Measurements from ENCODE around the gene MYRIP.
"Not testable (repeated sequence)": the region's sequence is repeated elsewhere in the genome, so short reads cannot be mapped to it uniquely, and the experiment has no call there.

Gene MYRIP

DNA sequence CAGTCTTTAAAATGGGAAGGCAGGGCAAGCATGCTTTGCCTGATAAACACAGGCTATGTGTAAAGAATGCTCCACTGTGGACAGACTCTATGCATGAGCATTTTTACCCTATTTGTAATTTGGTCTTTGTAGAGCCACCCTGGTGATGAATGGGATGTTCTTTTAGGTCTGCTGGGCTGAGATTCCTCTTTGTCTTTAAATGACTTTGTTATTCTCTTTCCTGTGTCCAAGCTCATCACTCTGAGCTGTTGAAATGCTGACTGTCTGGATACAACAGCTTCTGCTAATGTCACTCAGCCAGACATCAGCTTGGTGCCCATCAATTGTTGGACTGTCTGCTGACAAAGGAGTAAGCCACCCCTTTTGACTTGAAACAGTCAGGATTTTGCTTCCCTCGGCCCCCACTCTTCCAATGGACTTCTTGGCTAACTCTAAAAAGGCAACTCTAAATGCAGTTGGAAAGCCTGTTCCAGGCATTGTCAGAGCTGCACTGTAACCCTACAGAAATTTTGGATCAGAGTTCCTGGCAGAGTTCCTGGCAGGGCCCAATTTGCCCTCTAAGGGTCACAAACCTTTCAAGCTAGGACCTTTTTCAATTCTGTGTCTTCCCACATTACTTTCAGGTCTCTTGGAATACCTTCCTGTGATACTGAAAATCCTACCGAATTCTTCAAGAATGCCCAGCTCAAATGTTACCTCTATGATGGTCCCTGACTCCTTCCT lies 459.6 kb downstream of the MYRIP start:
- TF ChIP-seq, protein P1, sequence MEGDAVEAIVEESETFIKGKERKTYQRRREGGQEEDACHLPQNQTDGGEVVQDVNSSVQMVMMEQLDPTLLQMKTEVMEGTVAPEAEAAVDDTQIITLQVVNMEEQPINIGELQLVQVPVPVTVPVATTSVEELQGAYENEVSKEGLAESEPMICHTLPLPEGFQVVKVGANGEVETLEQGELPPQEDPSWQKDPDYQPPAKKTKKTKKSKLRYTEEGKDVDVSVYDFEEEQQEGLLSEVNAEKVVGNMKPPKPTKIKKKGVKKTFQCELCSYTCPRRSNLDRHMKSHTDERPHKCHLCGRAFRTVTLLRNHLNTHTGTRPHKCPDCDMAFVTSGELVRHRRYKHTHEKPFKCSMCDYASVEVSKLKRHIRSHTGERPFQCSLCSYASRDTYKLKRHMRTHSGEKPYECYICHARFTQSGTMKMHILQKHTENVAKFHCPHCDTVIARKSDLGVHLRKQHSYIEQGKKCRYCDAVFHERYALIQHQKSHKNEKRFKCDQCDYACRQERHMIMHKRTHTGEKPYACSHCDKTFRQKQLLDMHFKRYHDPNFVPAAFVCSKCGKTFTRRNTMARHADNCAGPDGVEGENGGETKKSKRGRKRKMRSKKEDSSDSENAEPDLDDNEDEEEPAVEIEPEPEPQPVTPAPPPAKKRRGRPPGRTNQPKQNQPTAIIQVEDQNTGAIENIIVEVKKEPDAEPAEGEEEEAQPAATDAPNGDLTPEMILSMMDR (IDR thresholded peaks at IDR 0.05; ENCODE audit: low read depth, low read length, missing control alignments): no peak
- in situ Hi-C loops (cut with HindIII; ENCODE audit: low pct_ligation_motif_present, low sequenced_read_pairs): no loop called here

DNA sequence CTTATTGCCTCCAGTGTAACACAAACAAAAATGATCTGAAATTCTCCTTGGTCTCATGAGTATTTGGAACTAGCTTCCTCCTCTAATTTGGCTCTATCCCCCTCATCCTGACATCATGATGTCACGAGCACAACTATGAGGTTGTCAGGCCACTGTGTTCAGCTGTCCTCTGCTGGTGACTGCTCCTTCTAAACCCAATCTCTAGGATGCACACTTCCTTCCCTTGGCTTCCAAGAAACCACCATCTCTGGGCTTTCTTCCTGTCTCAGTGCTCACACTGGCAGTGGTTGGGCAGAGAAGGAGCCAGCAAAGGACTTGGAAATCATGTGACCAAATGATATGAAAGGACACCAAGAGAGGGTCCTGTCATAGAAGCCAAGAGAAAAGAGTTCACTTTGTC lies 469.4 kb downstream of the MYRIP start:
- no peak for DNase-seq
- TF ChIP-seq, protein P1 (IDR thresholded peaks at IDR 0.05; ENCODE audit: low read depth, low read length, missing control alignments): no peak
- in situ Hi-C loops (cut with HindIII; ENCODE audit: low pct_ligation_motif_present, low sequenced_read_pairs): no loop called here
- Histone ChIP-seq H3K4me3 (ENCODE audit: low read depth, low read length) (no peak overlapping the region), H3K36me3 (replicated peaks) (no peaks in the 10 kb centered on the region), H3K27ac (no peak overlapping the region), H3K27me3 (replicated peaks) (no peaks in the 10 kb centered on the region)

More for the DNA sequence above, 459.6 kb downstream of the MYRIP start:
- H3K36me3 ChIP-seq (replicated peaks): no peaks in the 10 kb centered on the region
- no peak overlapping the region for H3K4me3 ChIP-seq (ENCODE audit: low read depth, low read length)
- no peak for DNase-seq
- no peaks in the 10 kb centered on the region for H3K27me3 ChIP-seq (replicated peaks)
- H3K27ac ChIP-seq: no peak overlapping the region

DNA sequence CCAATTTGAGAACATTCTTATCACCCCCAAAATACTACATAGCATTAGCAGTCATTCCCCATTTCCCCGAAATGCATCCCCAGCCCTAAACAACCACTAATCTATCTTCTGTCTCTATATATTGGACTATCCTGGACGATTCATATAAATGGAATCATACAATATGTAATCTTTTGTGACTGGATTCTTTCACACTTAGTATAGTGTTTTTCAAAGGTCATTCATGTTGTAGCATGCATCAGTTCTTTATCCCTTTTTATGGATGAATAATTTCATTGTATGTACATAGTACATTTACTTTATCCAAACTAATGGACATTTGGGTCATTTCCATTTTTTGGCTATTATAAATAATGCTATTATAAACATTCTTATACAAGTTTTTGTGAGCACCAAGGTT lies 472.6 kb downstream of the MYRIP start:
- TF ChIP-seq, protein P1 (IDR thresholded peaks at IDR 0.05; ENCODE audit: low read depth, low read length, missing control alignments): no peak

DNA sequence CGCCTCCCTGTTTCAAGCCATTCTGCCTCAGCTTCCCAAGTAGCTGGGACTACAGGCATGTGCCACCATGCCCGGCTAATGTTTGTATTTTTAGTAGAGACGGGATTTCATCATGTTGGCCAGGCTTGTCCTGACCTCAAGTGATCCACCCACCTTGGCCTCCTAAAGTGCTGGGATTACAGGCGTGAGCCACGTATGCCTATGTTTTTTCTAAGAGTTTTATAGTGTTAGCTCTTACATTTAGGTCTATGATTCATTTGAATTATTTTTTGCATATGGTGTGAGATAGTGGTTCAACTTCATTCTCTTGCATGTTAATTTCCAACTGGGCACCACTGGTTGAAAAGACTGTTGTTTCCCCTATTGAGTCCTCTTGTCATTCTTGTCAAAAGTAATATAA lies 473.6 kb downstream of the MYRIP start:
- H3K27ac ChIP-seq; H3K36me3 ChIP-seq (replicated peaks); H3K27me3 ChIP-seq (replicated peaks); DNase-seq; in situ Hi-C loops (cut with HindIII; ENCODE audit: low pct_ligation_motif_present, low sequenced_read_pairs); H3K4me3 ChIP-seq (ENCODE audit: low read depth, low read length): not testable (repeated sequence)

More for the DNA sequence above, 472.6 kb downstream of the MYRIP start:
- no peaks in the 10 kb centered on the region for H3K27me3 ChIP-seq (replicated peaks)
- no peak overlapping the region for H3K4me3 ChIP-seq (ENCODE audit: low read depth, low read length)
- H3K36me3 ChIP-seq (replicated peaks): no peaks in the 10 kb centered on the region
- DNase-seq: no peak
- in situ Hi-C loops (cut with HindIII; ENCODE audit: low pct_ligation_motif_present, low sequenced_read_pairs): no loop called here
- H3K27ac ChIP-seq: no peak overlapping the region

DNA sequence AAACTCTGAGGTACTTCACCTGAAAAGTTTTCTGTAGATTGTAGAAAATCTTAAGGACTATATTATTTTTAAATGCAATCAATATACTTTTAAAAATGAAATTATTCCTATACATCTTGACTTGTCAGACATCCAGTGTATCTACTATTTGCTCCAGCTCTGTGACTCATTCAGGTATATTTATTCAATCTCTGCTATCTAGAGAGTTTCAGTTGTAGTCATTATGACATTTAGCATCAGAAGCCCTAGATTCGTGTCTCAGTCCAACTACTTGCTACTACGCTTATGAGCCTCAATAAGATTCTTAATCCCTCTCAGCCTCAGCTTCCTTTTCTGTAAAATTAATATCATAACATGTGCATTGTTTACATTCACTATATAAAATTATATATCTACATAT lies 477.8 kb downstream of the MYRIP start:
- no peaks in the 10 kb centered on the region for H3K36me3 ChIP-seq (replicated peaks)
- H3K27me3 ChIP-seq (replicated peaks): no peaks in the 10 kb centered on the region
- DNase-seq: no peak
- in situ Hi-C loops (cut with HindIII; ENCODE audit: low pct_ligation_motif_present, low sequenced_read_pairs): no loop called here
- TF ChIP-seq, protein P1 (IDR thresholded peaks at IDR 0.05; ENCODE audit: low read depth, low read length, missing control alignments): no peak
- no peak overlapping the region for H3K27ac ChIP-seq
- no peak overlapping the region for H3K4me3 ChIP-seq (ENCODE audit: low read depth, low read length)

DNA sequence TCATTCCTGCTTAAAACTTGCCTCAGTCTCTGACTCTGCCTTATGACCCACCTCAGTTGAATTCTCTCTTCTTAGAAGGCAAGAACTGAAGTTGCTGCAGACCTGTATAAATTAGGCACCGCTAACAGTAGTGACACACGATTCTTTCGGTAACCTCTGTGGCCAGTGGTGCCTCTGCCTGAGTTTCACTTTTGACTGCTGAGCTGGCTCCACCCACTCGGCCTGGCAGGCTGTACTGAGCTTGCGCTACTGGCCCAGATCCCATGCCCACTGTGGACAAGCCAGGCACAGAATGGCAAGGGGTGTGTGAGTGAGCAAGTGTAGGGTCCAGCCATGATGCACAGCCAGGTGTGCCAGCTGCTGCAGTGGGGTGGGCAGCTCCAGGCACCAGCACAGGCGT lies 481.0 kb downstream of the MYRIP start:
- Histone ChIP-seq H3K27ac (no peak overlapping the region), H3K4me3 (ENCODE audit: low read depth, low read length) (no peak overlapping the region), H3K36me3 (replicated peaks) (no peaks in the 10 kb centered on the region), H3K27me3 (replicated peaks) (no peaks in the 10 kb centered on the region)
- no peak for DNase-seq
- in situ Hi-C loops (cut with HindIII; ENCODE audit: low pct_ligation_motif_present, low sequenced_read_pairs): no loop called here
- TF ChIP-seq, protein P1 (IDR thresholded peaks at IDR 0.05; ENCODE audit: low read depth, low read length, missing control alignments): no peak

All from brain microvascular endothelial cell (primary cell).